ENCODE data around the gene PTH1R. TPM values are rescaled to one million over a fixed set of nuclear protein-coding genes. Genes with fewer than 3 reads are reported as not detected.
A peak's percentile ranks its signal among the peaks of the same experiment; 100 is the strongest.

PTH1R gene
- total RNA-seq, 1 donor from 2014 or later: 0.29 TPM

- H3K9me3 Mint-ChIP-seq (ENCODE audit: unreplicated experiment): peaks cover 10% of the 10 kb centered on the region
- H3K4me1 Mint-ChIP-seq (ENCODE audit: low read depth, unreplicated experiment): peaks cover 7% of the 10 kb centered on the region
- TF ChIP-seq CTCF (IDR thresholded peaks at IDR 0.05; ENCODE audit: partially characterized antibody, unreplicated experiment): no peak
- no peak overlapping the region for H3K4me3 Mint-ChIP-seq (ENCODE audit: unreplicated experiment)
- peaks cover 6% of the 10 kb centered on the region for H3K36me3 Mint-ChIP-seq (ENCODE audit: unreplicated experiment)
- no peak overlapping the region for H3K27ac Mint-ChIP-seq (ENCODE audit: unreplicated experiment)
- H3K27me3 Mint-ChIP-seq (ENCODE audit: unreplicated experiment): peaks cover 6% of the 10 kb centered on the region
- DNase-seq: peak; percentile 1
Observed at GRCh38 chr3:46938118-46938517, 60.6 kb downstream of the PTH1R start.

- H3K4me1 Mint-ChIP-seq (ENCODE audit: low read depth, unreplicated experiment): peaks cover 17% of the 10 kb centered on the region
- peaks cover 6% of the 10 kb centered on the region for H3K27me3 Mint-ChIP-seq (ENCODE audit: unreplicated experiment)
- H3K36me3 Mint-ChIP-seq (ENCODE audit: unreplicated experiment): peaks cover 6% of the 10 kb centered on the region
- H3K4me3 Mint-ChIP-seq (ENCODE audit: unreplicated experiment): no peak overlapping the region
- no peak for TF ChIP-seq CTCF (IDR thresholded peaks at IDR 0.05; ENCODE audit: partially characterized antibody, unreplicated experiment)
- DNase-seq: no peak
- no peak overlapping the region for H3K27ac Mint-ChIP-seq (ENCODE audit: unreplicated experiment)
- peaks cover 10% of the 10 kb centered on the region for H3K9me3 Mint-ChIP-seq (ENCODE audit: unreplicated experiment)
Observed at GRCh38 chr3:46939578-46940445, 62.3 kb downstream of the PTH1R start.

- Mint-ChIP-seq H3K9me3 (ENCODE audit: unreplicated experiment) (peaks cover 10% of the 10 kb centered on the region), H3K4me1 (ENCODE audit: low read depth, unreplicated experiment) (peaks cover 18% of the 10 kb centered on the region), H3K27ac (ENCODE audit: unreplicated experiment) (no peak overlapping the region), H3K27me3 (ENCODE audit: unreplicated experiment) (peaks cover 8% of the 10 kb centered on the region), H3K36me3 (ENCODE audit: unreplicated experiment) (peaks cover 16% of the 10 kb centered on the region), H3K4me3 (ENCODE audit: unreplicated experiment) (no peak overlapping the region)
- TF ChIP-seq CTCF (IDR thresholded peaks at IDR 0.05; ENCODE audit: partially characterized antibody, unreplicated experiment): no peak
- DNase-seq: peak; percentile 5
Observed at GRCh38 chr3:46942076-46942475, 64.6 kb downstream of the PTH1R start.

GRCh38 chr3:46942481-46943236 is 65.1 kb downstream of the PTH1R start:
- peak; percentile 7 for DNase-seq
- H3K36me3 Mint-ChIP-seq (ENCODE audit: unreplicated experiment): peaks cover 16% of the 10 kb centered on the region
- TF ChIP-seq CTCF (IDR thresholded peaks at IDR 0.05; ENCODE audit: partially characterized antibody, unreplicated experiment): no peak
- peaks cover 9% of the 10 kb centered on the region for H3K27me3 Mint-ChIP-seq (ENCODE audit: unreplicated experiment)
- no peak overlapping the region for H3K27ac Mint-ChIP-seq (ENCODE audit: unreplicated experiment)
- peaks cover 10% of the 10 kb centered on the region for H3K9me3 Mint-ChIP-seq (ENCODE audit: unreplicated experiment)
- H3K4me1 Mint-ChIP-seq (ENCODE audit: low read depth, unreplicated experiment): peaks cover 19% of the 10 kb centered on the region
- no peak overlapping the region for H3K4me3 Mint-ChIP-seq (ENCODE audit: unreplicated experiment)
